HG03135 (cell line): Measurements from ENCODE around the gene DIAPH3.
"Not testable (repeated sequence)": the region's sequence is repeated elsewhere in the genome, so short reads cannot be mapped to it uniquely, and the experiment has no call there.

Experiments
- ATAC-seq: cut with Tn5 transposase; IDR thresholded peaks from one replicate; pipeline ENCODE4 v1.9.1; 2021; ENCODE audit warnings: mild to moderate bottlenecking, moderate library complexity; ENCODE audit not compliant: unreplicated experiment

The DIAPH3 gene

GRCh38 chr13:60108589-60108988 is 55.1 kb downstream of the DIAPH3 start:
- no peak for ATAC-seq

DNA sequence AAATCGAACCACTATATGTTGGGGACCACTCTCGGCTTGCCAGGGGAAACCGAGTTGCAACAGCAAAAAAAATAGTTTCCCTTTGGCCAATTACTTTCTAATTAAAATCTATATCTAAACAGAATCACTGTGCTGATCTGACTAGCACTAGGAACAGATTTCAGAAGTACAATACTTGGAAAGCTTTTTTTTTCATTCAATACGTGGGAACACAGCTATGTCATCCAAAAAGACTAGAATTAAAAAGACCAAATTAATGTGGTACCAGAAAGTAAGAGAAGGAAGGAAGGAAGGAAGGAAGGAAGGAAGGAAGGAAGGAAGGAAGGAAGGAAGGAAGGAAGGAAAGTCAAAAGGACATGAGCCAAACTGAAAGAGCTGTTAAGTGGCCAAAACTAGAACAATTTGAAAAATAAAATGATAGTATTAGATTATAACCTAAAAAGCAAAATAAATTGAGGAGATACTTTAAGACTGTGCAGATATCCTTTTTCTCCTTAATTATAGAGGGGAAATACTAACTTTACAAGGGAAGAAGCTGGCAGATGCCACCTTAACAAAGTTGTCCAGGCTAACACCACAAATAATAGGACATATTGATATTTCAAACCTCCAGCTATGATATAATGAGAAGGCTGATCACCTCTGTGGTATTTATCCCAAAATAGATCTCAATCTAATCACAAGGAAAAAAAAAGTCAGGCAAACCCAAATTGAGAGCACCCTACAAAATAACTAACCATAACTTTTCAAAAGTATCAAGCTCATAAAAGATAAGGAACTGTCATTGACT is 63.9 kb downstream of the DIAPH3 start:
- ATAC-seq, result no peak

- ATAC-seq, result no peak
Measured at GRCh38 chr13:60095300-60095699, 68.4 kb downstream of the DIAPH3 start.

DNA sequence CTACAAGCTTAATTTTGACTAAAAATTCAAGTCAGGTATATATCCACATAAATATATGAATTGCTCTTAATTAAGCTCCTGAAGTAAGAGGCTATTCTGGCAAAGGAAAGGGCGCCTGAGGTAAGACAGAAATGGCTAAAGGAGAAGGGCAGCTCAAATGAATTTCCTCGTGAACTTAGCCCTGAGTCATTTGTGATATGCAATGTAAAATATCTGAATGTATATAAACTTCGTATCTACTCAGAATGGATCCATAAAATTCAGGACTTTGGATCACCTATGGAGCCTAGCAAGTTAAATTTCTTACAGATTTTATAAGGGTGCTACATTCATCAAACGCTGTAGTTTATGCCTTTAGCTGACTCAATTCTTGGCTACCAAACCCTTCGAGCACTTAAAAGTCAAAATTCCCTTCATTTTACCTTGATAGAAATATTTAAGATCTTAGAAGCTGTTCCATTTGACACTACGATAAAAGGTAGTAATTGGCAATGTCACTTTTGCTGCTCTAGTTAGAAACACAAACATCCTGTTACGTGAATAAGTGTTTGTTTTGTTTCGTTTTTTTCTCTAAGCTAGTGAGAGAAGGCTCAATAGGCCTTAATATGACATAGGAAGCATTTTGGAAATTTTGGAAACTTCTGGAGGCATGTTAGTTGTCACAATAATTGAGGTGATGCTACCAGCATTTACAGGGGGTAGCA is 69.2 kb downstream of the DIAPH3 start:
- no peak for ATAC-seq

DNA sequence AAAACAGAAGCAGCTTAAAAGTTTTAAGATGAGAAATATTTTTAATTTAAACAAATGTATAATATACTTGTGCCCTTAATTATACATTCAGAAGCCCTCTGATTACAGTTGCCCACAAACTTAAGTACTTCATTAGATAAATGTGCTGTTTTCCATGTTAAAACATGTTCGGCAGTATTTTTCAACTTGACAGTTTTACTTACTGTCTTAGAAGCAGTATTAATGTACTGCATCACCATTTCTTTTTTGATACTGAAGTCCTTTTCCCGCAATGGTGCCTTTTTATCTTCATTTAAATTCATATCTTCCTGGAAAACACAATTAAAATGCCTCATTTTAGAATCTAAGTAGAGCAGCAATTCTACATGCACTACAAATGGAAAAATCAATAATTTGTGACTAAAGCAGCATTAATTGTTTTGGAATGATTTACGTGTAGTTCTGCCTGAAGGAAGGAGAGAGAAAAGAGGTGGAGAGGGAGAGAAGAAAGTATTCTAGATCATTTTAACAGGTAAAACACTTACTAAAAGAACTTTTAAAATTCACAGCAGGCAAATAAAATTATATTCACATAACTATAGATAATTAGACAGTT is 70.2 kb downstream of the DIAPH3 start:
- no peak for ATAC-seq

- no peak for ATAC-seq
Measured at GRCh38 chr13:60091573-60091972, 72.2 kb downstream of the DIAPH3 start.

- ATAC-seq, result no peak
Measured at GRCh38 chr13:60090574-60090973, 73.2 kb downstream of the DIAPH3 start.

GRCh38 chr13:60083780-60084179 is 79.9 kb downstream of the DIAPH3 start:
- not testable (repeated sequence) for ATAC-seq

DNA sequence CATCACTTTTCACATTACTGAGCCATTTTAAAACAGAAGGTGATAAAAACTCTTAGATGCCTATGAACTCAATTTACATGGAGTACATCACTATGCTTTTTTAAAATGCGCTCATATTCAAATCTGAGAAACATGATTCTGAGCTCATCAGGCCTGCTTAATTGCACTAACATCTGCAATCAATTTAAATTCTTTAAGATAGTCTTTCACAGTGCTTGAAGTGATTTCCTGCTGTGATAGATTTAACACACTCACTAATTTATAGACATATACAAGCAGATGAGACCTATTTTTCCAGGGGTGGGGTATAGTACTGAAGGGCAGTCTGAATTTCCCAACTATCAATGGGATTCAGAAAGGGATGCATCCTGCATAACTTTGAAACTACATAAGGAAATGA is 82.9 kb downstream of the DIAPH3 start:
- ATAC-seq, result no peak

DNA sequence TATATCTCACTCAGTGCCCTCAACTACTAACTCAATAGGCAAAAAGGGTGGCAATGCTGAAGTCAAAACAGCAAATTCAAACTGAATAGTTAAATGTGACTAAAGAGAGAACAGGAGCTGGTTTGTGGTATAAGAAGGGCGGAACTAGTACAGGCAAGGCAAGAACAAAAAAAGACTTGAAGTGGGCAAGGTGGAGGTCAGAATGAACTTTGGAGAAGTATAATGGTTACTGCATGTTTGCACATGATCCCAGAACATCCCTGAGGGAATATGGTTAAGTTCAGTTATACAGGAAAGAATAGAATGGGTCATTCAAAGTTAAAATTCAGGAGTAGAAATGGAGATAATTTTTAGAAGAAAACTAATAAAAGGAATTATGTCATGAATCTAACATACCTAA is 85.5 kb downstream of the DIAPH3 start:
- no peak for ATAC-seq

GRCh38 chr13:60075850-60076249 is 87.9 kb downstream of the DIAPH3 start:
- ATAC-seq, result no peak

DNA sequence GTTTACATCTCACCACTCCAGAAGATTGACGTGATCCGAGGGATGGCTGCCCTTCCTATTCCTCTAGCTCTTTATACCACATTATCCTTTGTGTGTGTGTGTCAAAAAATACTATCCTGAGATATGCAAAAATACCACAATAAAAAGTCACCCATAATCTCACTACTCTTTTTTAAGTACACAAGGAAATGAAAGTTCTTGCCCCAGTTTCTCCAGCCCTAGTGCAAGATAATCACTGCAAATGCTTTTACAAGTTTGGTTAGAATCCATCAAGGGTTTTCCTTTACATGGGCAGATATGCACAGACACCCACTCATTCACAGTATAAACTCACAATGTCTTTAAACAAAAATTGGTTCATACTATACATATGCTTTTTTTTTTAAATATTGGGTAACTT is 89.3 kb downstream of the DIAPH3 start:
- ATAC-seq, result no peak

DNA sequence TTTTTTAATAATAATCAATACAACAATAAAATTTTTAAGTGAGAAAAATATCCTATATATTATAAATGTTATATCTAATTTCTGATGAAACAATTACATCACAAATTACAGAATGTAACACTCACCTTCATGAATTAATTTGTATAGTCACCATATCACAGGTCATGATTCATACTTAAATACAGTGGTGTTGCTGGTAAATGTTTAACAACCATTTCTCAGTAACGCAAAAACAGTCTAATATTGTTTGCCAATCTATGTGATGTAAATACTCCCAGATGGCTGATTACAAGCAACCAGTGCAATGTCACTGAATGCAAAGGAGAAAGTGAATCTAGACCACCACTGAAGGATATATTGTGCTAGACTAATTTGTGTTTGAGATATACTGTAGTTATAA is 97.5 kb downstream of the DIAPH3 start:
- ATAC-seq, result no peak

DNA sequence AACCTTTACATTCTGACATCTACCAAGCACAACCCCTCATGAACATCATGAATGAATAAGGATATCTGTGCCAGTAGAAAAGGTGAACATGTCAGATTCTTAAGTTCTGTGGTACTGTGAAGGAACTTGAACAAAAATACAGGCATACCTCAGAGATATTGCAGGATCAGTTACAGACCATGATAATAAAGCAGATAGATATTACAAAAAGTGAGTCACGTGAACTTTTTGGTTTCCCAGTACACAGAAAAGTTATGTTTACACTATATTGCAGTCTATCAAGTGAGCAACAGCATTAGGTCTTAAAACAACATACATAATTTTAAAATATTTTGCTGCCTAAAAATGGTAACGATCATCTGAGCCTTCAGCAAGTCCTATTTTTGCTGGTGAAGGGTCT is 101.2 kb downstream of the DIAPH3 start:
- ATAC-seq, result no peak

DNA sequence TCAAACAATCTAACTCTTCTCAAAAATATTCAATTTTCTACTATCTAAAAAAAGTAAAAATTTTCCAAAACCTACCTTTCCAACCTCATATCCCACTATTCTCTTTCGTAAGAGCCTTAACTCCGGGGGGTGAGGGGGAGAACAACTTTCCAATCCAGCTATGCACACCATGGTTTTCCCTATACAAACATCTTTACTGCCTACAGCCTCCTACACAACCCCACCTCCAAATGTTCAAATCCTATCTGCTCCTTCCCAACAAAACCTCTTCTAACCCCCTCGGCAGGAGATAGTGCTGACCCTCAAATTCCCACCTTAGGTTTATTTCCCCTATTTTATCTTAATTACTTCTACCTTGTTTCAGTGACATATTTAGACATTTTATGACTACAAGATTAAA is 102.0 kb downstream of the DIAPH3 start:
- no peak for ATAC-seq

GRCh38 chr13:60051754-60052285 is 111.9 kb downstream of the DIAPH3 start:
- ATAC-seq, result no peak

GRCh38 chr13:60048353-60048752 is 115.4 kb downstream of the DIAPH3 start:
- ATAC-seq, result not testable (repeated sequence)

DNA sequence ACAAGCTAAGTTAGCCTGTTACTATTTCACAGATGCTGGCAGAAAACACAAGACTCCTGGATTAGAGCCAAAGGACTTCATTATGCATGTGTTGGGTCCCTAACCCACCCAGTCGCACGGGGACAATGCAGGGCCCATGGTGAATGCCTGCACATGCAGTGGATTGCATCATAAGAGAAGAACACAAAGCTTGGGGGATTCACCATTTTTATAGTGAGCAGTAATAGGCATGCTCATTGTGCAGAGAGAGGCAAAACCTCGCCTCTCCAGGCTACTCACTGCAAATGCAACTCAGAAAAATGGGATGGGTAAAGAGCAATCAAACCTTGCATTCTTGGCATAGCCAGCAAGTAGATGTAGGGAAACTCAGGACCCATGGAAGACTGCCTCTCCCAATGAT is 115.8 kb downstream of the DIAPH3 start:
- ATAC-seq, result no peak

DNA sequence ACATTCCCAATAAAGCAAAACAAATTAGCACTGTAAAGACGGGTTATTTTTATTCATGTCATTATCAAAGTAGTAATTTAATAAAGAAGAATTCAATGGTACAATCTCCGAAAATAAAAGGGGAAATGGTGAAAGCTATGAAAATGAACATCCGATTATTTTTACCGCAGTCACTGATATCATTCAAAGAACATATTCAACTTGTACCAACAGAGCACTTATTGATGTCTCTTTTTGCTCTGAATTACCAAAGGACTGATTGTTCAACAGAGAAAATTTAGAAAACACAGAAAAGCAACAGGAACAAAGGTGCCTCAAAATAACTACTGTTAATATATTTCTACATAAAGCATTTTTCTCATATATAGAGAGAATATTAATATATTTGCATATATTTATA is 119.4 kb downstream of the DIAPH3 start:
- no peak for ATAC-seq

GRCh38 chr13:60043262-60043661 is 120.5 kb downstream of the DIAPH3 start:
- ATAC-seq, result no peak

DNA sequence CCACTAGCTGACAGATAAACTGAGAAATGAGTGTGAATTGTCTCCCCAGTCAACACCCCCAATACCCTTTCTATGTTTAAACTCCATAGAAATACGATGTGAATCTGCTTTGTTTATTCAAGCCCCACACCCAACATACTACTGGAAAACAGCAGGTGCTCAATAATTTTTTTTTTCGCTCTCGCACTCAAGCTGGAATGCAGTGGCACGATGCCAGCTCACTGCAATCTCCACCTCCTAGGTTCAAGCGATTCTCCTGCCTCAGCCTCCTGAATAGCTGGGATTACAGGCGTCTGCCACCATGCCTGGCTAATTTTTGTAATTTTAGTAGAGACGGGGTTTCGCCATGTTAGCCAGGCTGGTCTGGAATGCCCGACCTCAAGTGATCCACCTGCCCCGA is 123.1 kb downstream of the DIAPH3 start:
- ATAC-seq, result not testable (repeated sequence)

GRCh38 chr13:60035874-60036273 is 127.9 kb downstream of the DIAPH3 start:
- ATAC-seq, result no peak
